GM12878 (cell line): ENCODE results near the gene WASF2. TPM values are rescaled to one million over a fixed set of nuclear protein-coding genes. Genes with fewer than 3 reads are reported as not detected.

Experiments
- ATAC-seq: fragments of 200-7000 bp; cut with Tn5 transposase; 3 replicates; pipeline ENCODE4 v1.9.1; 2020; ENCODE audit warnings: mild to moderate bottlenecking, moderate library complexity
- BruUV-seq: library from RNA; stranded (reverse); fragments of 400-500 nt; replicated peaks from 2 replicates; lab custom pipeline; 2021; lab: Mats Ljungman, UMichigan
- CTCF ChIA-PET: fragments of 300-600 bp; sonication (Branson Sonifier 250); formaldehyde crosslinking; extraction: SDS; loops from one replicate; lab custom pipeline; 2021; ENCODE audit warnings: inconsistent platforms; lab: Yijun Ruan, JAX
- POLR2A ChIA-PET: fragments of 350-600 bp; formaldehyde crosslinking; extraction: SDS; loops from one replicate; lab custom pipeline; 2021; ENCODE audit warnings: inconsistent platforms; lab: Charles Lee
- RAD21 ChIA-PET: fragments of 300-600 bp; sonication (Branson Sonifier 250); formaldehyde crosslinking; loops from one replicate; lab custom pipeline; 2023; ENCODE audit warnings: antibody characterized with exemption; ENCODE audit not compliant: unreplicated experiment; lab: Charles Lee
- SMC1A ChIA-PET: fragments of 300-600 bp; sonication (Branson Sonifier 250); formaldehyde crosslinking; loops from one replicate; lab custom pipeline; 2023; ENCODE audit not compliant: unreplicated experiment, uncharacterized antibody; lab: Charles Lee
- DNase-seq: peaks from one replicate; pipeline ENCODE4 v3.0.0-alpha.2; 2011; ENCODE audit warnings: low read depth, low spot score
- FAIRE-seq: peaks from 3 replicates; lab custom pipeline; 2011; peaks lifted over from hg19 to GRCh38; lab: Jason Lieb, UNC
- H2AFZ ChIP-seq: 2 replicates; pipeline ENCODE4 v1.6.0; 2011; ENCODE audit warnings: low read depth, low read length, control low read depth; ENCODE audit not compliant: control insufficient read depth
- H3K27ac ChIP-seq: 2 replicates; pipeline ENCODE4 v1.5.1; 2011; ENCODE audit warnings: control low read depth; ENCODE audit not compliant: control insufficient read depth, insufficient read depth
- H3K27me3 ChIP-seq, 2 experiments: replicated peaks in 1 of 2; 2 replicates each; pipeline versions ENCODE4 v1.6.0 to v1.6.1; 2011; ENCODE audit warnings: low read length in 1 of 2; ENCODE audit not compliant: control insufficient read depth in 2 of 2, insufficient read depth in 2 of 2
- H3K36me3 ChIP-seq, 2 experiments: 2 replicates each; pipeline ENCODE4 v1.5.1; 2011; ENCODE audit warnings: low read length in 1 of 2; ENCODE audit not compliant: control insufficient read depth in 2 of 2, insufficient read depth in 2 of 2
- H3K4me1 ChIP-seq: 2 replicates; pipeline ENCODE4 v1.6.1; 2011; ENCODE audit warnings: mild to moderate bottlenecking, low read length, moderate library complexity, mixed read lengths; ENCODE audit not compliant: control insufficient read depth, insufficient read depth
- H3K4me2 ChIP-seq: 2 replicates; pipeline ENCODE4 v1.6.0; 2011; ENCODE audit warnings: control low read depth; ENCODE audit not compliant: control insufficient read depth, insufficient read depth
- H3K4me3 ChIP-seq: fragments of 200-600 bp; sonication (generic); 2 replicates; pipeline ENCODE4 v1.5.1; 2016
- H3K79me2 ChIP-seq: 2 replicates; pipeline ENCODE4 v1.6.0; 2011; ENCODE audit warnings: low read length; ENCODE audit not compliant: control insufficient read depth, insufficient read depth
- H3K9ac ChIP-seq: 2 replicates; pipeline ENCODE4 v1.8.0; 2011; ENCODE audit warnings: low read length, control low read depth, mixed read lengths; ENCODE audit not compliant: control insufficient read depth, insufficient read depth
- H3K9me3 ChIP-seq: replicated peaks from 3 replicates; pipeline ENCODE4 v1.5.1; 2011; ENCODE audit warnings: mild to moderate bottlenecking, low read length; ENCODE audit not compliant: control insufficient read depth, insufficient read depth
- H4K20me1 ChIP-seq: 2 replicates; pipeline ENCODE4 v1.6.0; 2011; ENCODE audit not compliant: control insufficient read depth, insufficient read depth
- ASH2L ChIP-seq: fragments of 300-600, 200-600 bp; sonication (generic); IDR thresholded peaks from 2 replicates; pipeline ENCODE4 v1.6.1; 2017; ENCODE audit warnings: low read depth, mild to moderate bottlenecking, borderline replicate concordance
- ATF3 ChIP-seq: IDR thresholded peaks from 2 replicates; pipeline ENCODE4 v1.6.1; 2011; ENCODE audit warnings: low read depth, mild to moderate bottlenecking, low read length, moderate library complexity, borderline replicate concordance; ENCODE audit errors: extremely low read depth
- HDGF ChIP-seq: fragments of 450-650 bp; IDR thresholded peaks from 2 replicates; pipeline ENCODE4 v1.6.1; 2016; ENCODE audit warnings: antibody characterized with exemption
- IKZF1 ChIP-seq: fragments of 450-650 bp; conservative IDR thresholded peaks from 2 replicates; pipeline ENCODE4 v1.6.1; 2017; ENCODE audit warnings: antibody characterized with exemption, mild to moderate bottlenecking
- IKZF2 ChIP-seq, 2 experiments: fragments of 450-650 bp; IDR thresholded peaks; 2 replicates each; pipeline ENCODE4 v1.6.1; 2017; ENCODE audit warnings: mild to moderate bottlenecking in 2 of 2, moderate library complexity in 2 of 2
- IRF4 ChIP-seq: IDR thresholded peaks from 2 replicates; pipeline ENCODE4 v1.6.1; 2011; ENCODE audit warnings: low read depth, low read length
- KDM1A ChIP-seq: fragments of 200-600 bp; sonication (generic); IDR thresholded peaks from 2 replicates; pipeline ENCODE4 v1.6.1; 2016; ENCODE audit warnings: borderline replicate concordance
- MTA2 ChIP-seq: fragments of 450-650 bp; IDR thresholded peaks from 2 replicates; pipeline ENCODE4 v1.6.1; 2016; ENCODE audit warnings: low read depth, mild to moderate bottlenecking, moderate library complexity
- MYC ChIP-seq: IDR thresholded peaks from 2 replicates; pipeline ENCODE4 v1.6.1; 2011; ENCODE audit warnings: mild to moderate bottlenecking, low read length, moderate library complexity, inconsistent platforms; ENCODE audit not compliant: insufficient read depth, insufficient replicate concordance, insufficient read length, severe bottlenecking
- NBN ChIP-seq: fragments of 450-650 bp; IDR thresholded peaks from 2 replicates; pipeline ENCODE4 v1.6.1; 2016
- RFX5 ChIP-seq: IDR thresholded peaks from 2 replicates; pipeline ENCODE4 v1.6.1; 2011; ENCODE audit warnings: low read depth, low read length, improper control_type of control experiment
- SIX5 ChIP-seq: IDR thresholded peaks from 2 replicates; pipeline ENCODE4 v1.6.1; 2011; ENCODE audit warnings: mild to moderate bottlenecking, low read depth, low read length, moderate library complexity; ENCODE audit not compliant: severe bottlenecking
- SP1 ChIP-seq: IDR thresholded peaks from one replicate; pipeline ENCODE4 v1.6.1; 2011; ENCODE audit warnings: low read depth, low read length
- ZBTB11 ChIP-seq: fragments of 450-650 bp; formaldehyde crosslinking; IDR thresholded peaks from 2 replicates; pipeline ENCODE4 v1.5.0; 2022; ENCODE audit warnings: mild to moderate bottlenecking, missing genetic modification characterization
- ZBTB33 ChIP-seq: fragments of 450-650 bp; IDR thresholded peaks from 2 replicates; pipeline ENCODE4 v1.6.1; 2017; ENCODE audit warnings: mild to moderate bottlenecking
- ZNF217 ChIP-seq: fragments of 450-650 bp; IDR thresholded peaks from 2 replicates; pipeline ENCODE4 v1.6.1; 2017; ENCODE audit warnings: antibody characterized with exemption, mild to moderate bottlenecking
- WGBS: methylation state at CpG from one replicate; pipeline ENCODE4 v1.1.6; 2016; ENCODE audit warnings: low lambda C conversion rate; ENCODE audit not compliant: insufficient replicate concordance, insufficient coverage; ENCODE audit errors: missing lambda C conversion rate; 5-methylcytosine and 5-hydroxymethylcytosine counted together
- in situ Hi-C: fragments of 300-500 bp; cut with MboI; formaldehyde crosslinking; loops from 9 replicates; pipeline ENCODE4 v1.14.3; 2018; ENCODE audit warnings: mixed read lengths
- intact Hi-C: fragments of 100-400 bp; cut with micrococcal nuclease; formaldehyde crosslinking; loops from one replicate; pipeline ENCODE4 v1.14.2; 2022; ENCODE audit not compliant: unreplicated experiment
- polyA plus RNA-seq, 11 experiments: library from polyadenylated mRNA; depleted of rRNA in 4 of 11; unstranded in 6 of 11; stranded (reverse) in 5 of 11; fragments of >200 nt; fragmentation: Nextera tagmentation in 4 of 11; fragmentation: Illumina TruSeq in 1 of 11; extraction: Ambion mirVana in 4 of 11; extraction: Trizol in 1 of 11; gene quantifications; 1 replicate in 1 of 11; 2 replicates in 10 of 11; pipeline versions ENCODE4 v1.2.1 to v1.2.3, GENCODE V29; 2011 to 2016; ENCODE audit warnings: inconsistent platforms in 2 of 11, missing spikeins in 2 of 11, low read depth in 1 of 11
- total RNA-seq, 4 experiments: library from RNA; depleted of rRNA in 3 of 4; stranded (reverse); fragments of >200 nt in 3 of 4; fragmentation: Illumina TruSeq in 1 of 4; extraction: Trizol in 1 of 4; gene quantifications; 2 replicates each; pipeline versions ENCODE4 v1.2.1 to v1.2.3, GENCODE V29; 2013 to 2021

Gene WASF2
- total and polyA plus RNA-seq, 10 of the 15 experiments (the other 5 are each of a cell fraction or from before 2014, with no cell fraction given) = 7.0 to 111 (median 37.1) TPM

GRCh38 chr1:27416387-27417111, 73.4 kb downstream of the WASF2 start:
- FAIRE-seq = peak; percentile 47
- intact Hi-C loops = loop anchor here (1.0 to 5.0 kb wide), 3 partner anchors 74 to 246 kb away; partner anchors contain the start of gene WASF2
- TF ChIP-seq ATF3 (no peak), IKZF2 (IDR thresholded peaks at IDR 0.05) (peak; percentile 78 to 86), MTA2 (peak; percentile 47; the same call in 1 of the 2 replicates), IRF4 (no peak), ZBTB33 (no peak), RFX5 (no peak), IKZF1 (peak; percentile 83), KDM1A (no peak), ASH2L (no peak), NBN (no peak; the same call in 1 of the 2 replicates), SIX5 (no peak), ZNF217 (no peak), MYC (no peak), HDGF (no peak), SP1 (no peak), ZBTB11 (CRISPR knock-in tag) (no peak)

More at GRCh38 chr1:27416387-27417111, 73.4 kb downstream of the WASF2 start:
- BruUV-seq = TSS peak; percentile 28
- Histone ChIP-seq H3K9me3 (no peaks in the 10 kb centered on the region), H3K4me3 (no peak overlapping the region), H3K27me3 (no peaks in the 10 kb centered on the region), H3K27ac (peak overlapping the region; percentile 74), H2AFZ (no peak overlapping the region), H3K79me2 (peaks cover 23% of the 10 kb centered on the region), H3K36me3 (peaks cover 16 to 38% of the 10 kb centered on the region in 2 experiments), H3K4me2 (peak overlapping the region; percentile 11; the same call in 1 of the 2 replicates), H3K4me1 (peaks cover 36% of the 10 kb centered on the region), H3K9ac (no peak overlapping the region; the same call in 1 of the 2 replicates), H4K20me1 (no peaks in the 10 kb centered on the region)
- ChIA-PET RAD21 (interaction anchor here (0.7 to 9.8 kb wide), 32 partner anchors 8 to 246 kb away, joined by 3 to 126 read pairs (median 5); partner anchors contain the start of genes AHDC1 and WASF2), POLR2A (interaction anchor here (0.8 to 5.1 kb wide), 8 partner anchors 12 to 244 kb away, joined by 3 to 38 read pairs (median 4); partner anchors contain the start of gene WASF2), CTCF (interaction anchor here (0.7 to 18.9 kb wide), 30 partner anchors 8 to 258 kb away, joined by 3 to 240 read pairs (median 6); partner anchors contain the start of genes AHDC1 and WASF2), SMC1A (interaction anchor here (0.6 to 22.2 kb wide), 27 partner anchors 8 to 246 kb away, joined by 3 to 470 read pairs (median 6); partner anchors contain the start of genes AHDC1 and WASF2)
- 32% methylated on average over 3 of the region's 3 CpGs for WGBS
- in situ Hi-C loops = no loop called here
- ATAC-seq = peak; percentile 73
- peak; percentile 70 for DNase-seq
